HEK293T (cell line): ENCODE results near the gene SLC17A2.
"Not testable (repeated sequence)": the region's sequence is repeated elsewhere in the genome, so short reads cannot be mapped to it uniquely, and the experiment has no call there.

Source experiments
- BHLHE40 ChIP-seq: fragments of 450-650 bp; IDR thresholded peaks from 2 replicates; pipeline ENCODE4 v1.6.1; 2016; ENCODE audit warnings: mild to moderate bottlenecking, moderate library complexity, borderline replicate concordance
- ELF4 ChIP-seq: fragments of 450-650 bp; IDR thresholded peaks from 2 replicates; pipeline ENCODE4 v1.6.1; 2017; ENCODE audit warnings: antibody characterized with exemption
- FOXK2 ChIP-seq: fragments of 450-650 bp; IDR thresholded peaks from 2 replicates; pipeline ENCODE4 v1.6.1; 2016; ENCODE audit warnings: mild to moderate bottlenecking
- FOXM1 ChIP-seq: fragments of 450-650 bp; IDR thresholded peaks from 2 replicates; pipeline ENCODE4 v1.6.1; 2017; ENCODE audit warnings: mild to moderate bottlenecking, borderline replicate concordance
- SP1 ChIP-seq: fragments of 450-650 bp; IDR thresholded peaks from 2 replicates; pipeline ENCODE4 v1.6.1; 2017
- SUZ12 ChIP-seq: fragments of 450-650 bp; IDR thresholded peaks from 2 replicates; pipeline ENCODE4 v1.6.1; 2016; ENCODE audit warnings: mild to moderate bottlenecking
- ZNF384 ChIP-seq: fragments of 450-650 bp; IDR thresholded peaks from 2 replicates; pipeline ENCODE4 v1.6.1; 2016

- not testable (repeated sequence) for TF ChIP-seq FOXM1, SUZ12, ZNF384, FOXK2, BHLHE40, SP1, ELF4
Measured at GRCh38 chr6:25945738-25946137, 15.2 kb upstream of the SLC17A2 start.
